OCI-LY3 (cell line): Measurements from ENCODE around the gene TEX264.

ENCODE experiments used
- H2AFZ ChIP-seq: fragments of 200-600, 300-600 bp; shearing (Covaris generic); 2 replicates; pipeline ENCODE4 v1.6.0; 2014; ENCODE audit warnings: antibody characterized with exemption, low read depth, low read length
- H3K27ac ChIP-seq: fragments of 200-600, 300-600 bp; sonication (generic); 2 replicates; pipeline ENCODE4 v1.5.1; 2014; ENCODE audit warnings: mild to moderate bottlenecking, low read length, moderate library complexity, mixed read lengths
- H3K27me3 ChIP-seq: fragments of 200-600, 300-600 bp; sonication (generic); 2 replicates; pipeline ENCODE4 v1.6.1; 2014; ENCODE audit warnings: low read depth, low read length, mixed read lengths
- H3K36me3 ChIP-seq: fragments of 200-600, 300-600 bp; sonication (generic); replicated peaks from 2 replicates; pipeline ENCODE3; 2014; ENCODE audit warnings: low read depth, low read length, mixed read lengths
- H3K4me1 ChIP-seq: fragments of 300-600, 200-600 bp; sonication (generic); 2 replicates; pipeline ENCODE4 v1.6.1; 2014; ENCODE audit warnings: low read length, mixed read lengths
- H3K4me2 ChIP-seq: fragments of 200-600, 300-600 bp; sonication (generic); 2 replicates; pipeline ENCODE4 v1.6.1; 2014; ENCODE audit warnings: low read length, mixed read lengths
- H3K4me3 ChIP-seq: fragments of 300-600, 200-600 bp; sonication (generic); 2 replicates; pipeline ENCODE4 v1.5.1; 2014; ENCODE audit warnings: antibody characterized with exemption, mild to moderate bottlenecking, low read length, moderate library complexity
- H3K79me2 ChIP-seq: fragments of 300-600, 200-600 bp; shearing (Covaris generic); 2 replicates; pipeline ENCODE4 v1.6.1; 2014; ENCODE audit warnings: mild to moderate bottlenecking, low read length, mixed read lengths
- H3K9ac ChIP-seq: fragments of 300-600, 200-600 bp; shearing (Covaris generic); 2 replicates; pipeline ENCODE4 v1.6.0; 2014; ENCODE audit warnings: mild to moderate bottlenecking, low read length, moderate library complexity
- H3K9me3 ChIP-seq: fragments of 200-600, 300-600 bp; shearing (Covaris generic); 2 replicates; pipeline ENCODE4 v1.6.1; 2014; ENCODE audit warnings: low read length, mixed read lengths; ENCODE audit not compliant: insufficient read depth
- H4K20me1 ChIP-seq: fragments of 200-600, 300-600 bp; sonication (generic); 2 replicates; pipeline ENCODE4 v1.6.1; 2016; ENCODE audit warnings: low read length, mixed read lengths; ENCODE audit not compliant: insufficient read depth
- CTCF ChIP-seq: fragments of 200-600, 300-600 bp; sonication (generic); IDR thresholded peaks from 2 replicates; pipeline ENCODE4 v1.5.1; 2014; ENCODE audit warnings: antibody characterized with exemption, low read length, low read depth
- EZH2phosphoT487 ChIP-seq: fragments of 200-600 bp; shearing (Covaris generic); IDR thresholded peaks from 2 replicates; pipeline ENCODE4 v1.6.1; 2018; ENCODE audit warnings: antibody characterized with exemption, mixed run types, low read depth

The TEX264 gene

GRCh38 chr3:51716805-51717204 is 45.8 kb downstream of the TEX264 start:
- no peaks in the 10 kb centered on the region for H3K79me2 ChIP-seq
- H3K9me3 ChIP-seq: no peaks in the 10 kb centered on the region
- no peaks in the 10 kb centered on the region for H3K27me3 ChIP-seq
- no peak overlapping the region for H2AFZ ChIP-seq
- H3K4me1 ChIP-seq: peaks cover 38% of the 10 kb centered on the region
- no peak overlapping the region for H3K27ac ChIP-seq
- H3K4me3 ChIP-seq: no peak overlapping the region
- H3K36me3 ChIP-seq: no peaks in the 10 kb centered on the region
- H3K4me2 ChIP-seq: no peak overlapping the region; the same call in 1 of the 2 replicates
- H3K9ac ChIP-seq: no peak overlapping the region
- H4K20me1 ChIP-seq: no peaks in the 10 kb centered on the region
- TF ChIP-seq CTCF (no peak), EZH2phosphoT487 (no peak)

GRCh38 chr3:51717446-51717845 is 46.4 kb downstream of the TEX264 start:
- Histone ChIP-seq H3K79me2 (no peaks in the 10 kb centered on the region), H3K27ac (no peak overlapping the region), H3K4me3 (no peak overlapping the region), H3K4me2 (no peak overlapping the region), H3K4me1 (peaks cover 41% of the 10 kb centered on the region), H3K9ac (no peak overlapping the region), H4K20me1 (no peaks in the 10 kb centered on the region), H3K36me3 (no peaks in the 10 kb centered on the region), H3K9me3 (no peaks in the 10 kb centered on the region), H2AFZ (no peak overlapping the region), H3K27me3 (no peaks in the 10 kb centered on the region)
- no peak for TF ChIP-seq EZH2phosphoT487
- no peak for TF ChIP-seq CTCF

- Histone ChIP-seq H3K79me2 (no peaks in the 10 kb centered on the region), H3K9ac (no peak overlapping the region), H3K27me3 (no peaks in the 10 kb centered on the region), H2AFZ (no peak overlapping the region), H3K4me1 (peaks cover 41% of the 10 kb centered on the region), H3K9me3 (no peaks in the 10 kb centered on the region), H4K20me1 (no peaks in the 10 kb centered on the region), H3K4me3 (no peak overlapping the region), H3K36me3 (no peaks in the 10 kb centered on the region), H3K27ac (no peak overlapping the region), H3K4me2 (no peak overlapping the region)
- no peak for TF ChIP-seq CTCF
- no peak for TF ChIP-seq EZH2phosphoT487
These were observed 46.9 kb downstream of the TEX264 start for GRCh38 chr3:51717947-51718346.

GRCh38 chr3:51718547-51719409 is 47.7 kb downstream of the TEX264 start:
- H3K9me3 ChIP-seq: no peaks in the 10 kb centered on the region
- H3K9ac ChIP-seq: no peak overlapping the region

More at GRCh38 chr3:51718547-51719409, 47.7 kb downstream of the TEX264 start:
- Histone ChIP-seq H3K4me3 (no peak overlapping the region), H3K36me3 (no peaks in the 10 kb centered on the region), H2AFZ (peak overlapping the region; percentile 13; the same call in 1 of the 2 replicates), H3K4me1 (peaks cover 41% of the 10 kb centered on the region), H4K20me1 (no peaks in the 10 kb centered on the region), H3K79me2 (no peaks in the 10 kb centered on the region), H3K27me3 (no peaks in the 10 kb centered on the region), H3K4me2 (peak overlapping the region; percentile 27), H3K27ac (no peak overlapping the region)
- TF ChIP-seq CTCF: peak; percentile 99
- no peak for TF ChIP-seq EZH2phosphoT487
